ENCODE results near the gene DCBLD2. TPM values are rescaled to one million over a fixed set of nuclear protein-coding genes. Genes with fewer than 3 reads are reported as not detected.
"Not testable (repeated sequence)": the region's sequence is repeated elsewhere in the genome, so short reads cannot be mapped to it uniquely, and the experiment has no call there.

Gene DCBLD2
- total RNA-seq, 1 experiment from 2014 or later, result 112 TPM

GRCh38 chr3:98884675-98885371 lies 16.7 kb downstream of the DCBLD2 start:
- Histone ChIP-seq H3K4me3 (no peak overlapping the region), H4K20me1 (ENCODE audit: insufficient read depth) (peaks cover 4% of the 10 kb centered on the region; the same call in 1 of the 2 replicates), H3K27me3 (ENCODE audit: insufficient read depth, low read depth) (no peaks in the 10 kb centered on the region), H2AFZ (no peak overlapping the region), H3K9me2 (ENCODE audit: insufficient read depth) (no peaks in the 10 kb centered on the region), H3K4me1 (replicated peaks; ENCODE audit: insufficient read depth) (peaks cover 29% of the 10 kb centered on the region), H3K27ac (peak overlapping the region; percentile 2; the same call in 1 of the 2 replicates), H3F3A (ENCODE audit: insufficient read depth, low read depth) (peaks cover 32% of the 10 kb centered on the region), H3K9me3 (ENCODE audit: insufficient read depth, low read depth) (no peaks in the 10 kb centered on the region; the same call in none of the 2 replicates), H3K4me2 (no peak overlapping the region), H3K36me3 (ENCODE audit: low read depth) (peaks cover 71% of the 10 kb centered on the region), H3K79me2 (ENCODE audit: low read depth) (peaks cover 77% of the 10 kb centered on the region)
- BruUV-seq (replicated peaks), result no TSS peak
- no peak for TF ChIP-seq EZH2 (IDR thresholded peaks at IDR 0.05; ENCODE audit: low read depth)
- TF ChIP-seq CTCF (conservative IDR thresholded peaks at IDR 0.05), result no peak
- DNase-seq, result no peak
- POLR2A ChIA-PET (ENCODE audit: unreplicated experiment), result interaction anchor here (0.7 kb wide), 1 partner anchor 17 kb away, joined by 9 read pairs; the partner anchor contains the start of gene DCBLD2
- intact Hi-C loops (cut with micrococcal nuclease; ENCODE audit: unreplicated experiment), result no loop called here
- CTCF ChIA-PET, result interaction anchor here (0.5 to 0.7 kb wide), 3 partner anchors 17 to 802 kb away, joined by 3 to 6 read pairs (median 3); partner anchors contain the start of gene DCBLD2

GRCh38 chr3:98882614-98883333 lies 18.7 kb downstream of the DCBLD2 start:
- Histone ChIP-seq H3F3A (ENCODE audit: insufficient read depth, low read depth) (peaks cover 37% of the 10 kb centered on the region), H3K79me2 (ENCODE audit: low read depth) (peaks cover 67% of the 10 kb centered on the region), H3K36me3 (ENCODE audit: low read depth) (peaks cover 63% of the 10 kb centered on the region), H3K4me1 (replicated peaks; ENCODE audit: insufficient read depth) (peaks cover 22% of the 10 kb centered on the region)
- H3K27ac ChIP-seq; H3K4me2 ChIP-seq; H3K9me2 ChIP-seq (ENCODE audit: insufficient read depth); BruUV-seq (replicated peaks); H3K4me3 ChIP-seq; H3K9me3 ChIP-seq (ENCODE audit: insufficient read depth, low read depth); H2AFZ ChIP-seq; DNase-seq; POLR2A ChIA-PET (ENCODE audit: unreplicated experiment); intact Hi-C loops (cut with micrococcal nuclease; ENCODE audit: unreplicated experiment); H4K20me1 ChIP-seq (ENCODE audit: insufficient read depth); H3K27me3 ChIP-seq (ENCODE audit: insufficient read depth, low read depth); CTCF ChIA-PET: not testable (repeated sequence)

GRCh38 chr3:98877132-98877531 lies 24.4 kb downstream of the DCBLD2 start:
- H3K79me2 ChIP-seq (ENCODE audit: low read depth), result peaks cover 66% of the 10 kb centered on the region
- no peaks in the 10 kb centered on the region for H3K27me3 ChIP-seq (ENCODE audit: insufficient read depth, low read depth)
- no peaks in the 10 kb centered on the region for H3K9me2 ChIP-seq (ENCODE audit: insufficient read depth)
- H3K9me3 ChIP-seq (ENCODE audit: insufficient read depth, low read depth), result 0 out of 2 replicates have a peak, but pooled peaks cover 9% of the 10 kb centered on the region
- H4K20me1 ChIP-seq (ENCODE audit: insufficient read depth), result no peaks in the 10 kb centered on the region
- H3K4me3 ChIP-seq, result no peak overlapping the region
- CTCF ChIA-PET, result no interaction called here
- no peak overlapping the region for H2AFZ ChIP-seq
- DNase-seq, result peak in 1 of 2 experiments; percentile 47
- H3K4me1 ChIP-seq (replicated peaks; ENCODE audit: insufficient read depth), result 0 out of 2 replicates have a peak, but pooled peaks cover 3% of the 10 kb centered on the region
- POLR2A ChIA-PET (ENCODE audit: unreplicated experiment), result no interaction called here
- intact Hi-C loops (cut with micrococcal nuclease; ENCODE audit: unreplicated experiment), result no loop called here
- H3F3A ChIP-seq (ENCODE audit: insufficient read depth, low read depth), result peaks cover 38% of the 10 kb centered on the region; the same call in 1 of the 2 replicates
- no TSS peak for BruUV-seq (replicated peaks)
- TF ChIP-seq CTCF (conservative IDR thresholded peaks at IDR 0.05) (no peak), EZH2 (IDR thresholded peaks at IDR 0.05; ENCODE audit: low read depth) (no peak)
- peak overlapping the region; percentile 24 for H3K27ac ChIP-seq
- no peak overlapping the region for H3K4me2 ChIP-seq
- H3K36me3 ChIP-seq (ENCODE audit: low read depth), result peaks cover 83% of the 10 kb centered on the region
